ENCODE data around the gene TOP3B. TPM values are rescaled to one million over a fixed set of nuclear protein-coding genes. Genes with fewer than 3 reads are reported as not detected.

The TOP3B gene
- total and polyA plus RNA-seq, 4 donors: 11.9 to 34.2 (median 23.0) TPM

DNA sequence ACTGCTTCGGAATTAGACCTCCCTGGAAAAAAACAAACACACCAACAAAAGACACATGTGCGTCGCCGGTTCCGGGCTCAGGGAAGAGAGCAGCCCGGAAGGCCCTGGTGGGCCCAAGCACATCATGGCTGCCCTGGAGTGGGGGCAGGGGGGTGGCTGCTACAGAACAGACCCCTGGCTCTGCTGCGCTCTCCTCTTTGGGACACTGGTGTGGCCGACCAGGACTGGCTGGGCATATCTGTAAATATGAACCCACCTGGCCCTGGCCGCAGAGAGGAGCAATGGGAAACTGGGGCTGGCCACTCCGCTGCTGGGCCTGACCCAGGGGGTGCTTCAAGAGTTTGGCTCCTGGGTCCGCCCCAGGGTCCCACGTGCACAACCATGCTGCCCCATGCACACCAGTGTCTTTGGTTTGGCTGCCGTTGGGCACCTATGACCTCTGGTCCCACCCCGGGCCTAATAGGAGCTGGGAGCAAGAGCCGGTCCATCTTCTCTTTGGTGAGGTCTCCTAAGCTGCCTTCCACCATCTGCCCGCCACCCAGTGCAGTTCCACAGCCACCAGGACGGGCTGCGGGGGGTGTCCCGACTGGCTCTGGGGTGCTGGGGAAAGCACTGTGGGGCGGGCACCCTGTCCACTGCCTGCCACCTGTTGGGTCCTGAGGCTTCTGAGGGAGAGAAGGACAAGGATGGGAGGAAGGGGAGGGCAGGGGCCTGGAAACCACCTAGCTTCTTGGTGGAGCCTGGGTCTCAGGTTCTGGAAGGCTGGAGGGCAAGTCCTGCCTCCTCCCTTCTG lies 60.0 kb downstream of the TOP3B start:
- TF ChIP-seq, protein P1, sequence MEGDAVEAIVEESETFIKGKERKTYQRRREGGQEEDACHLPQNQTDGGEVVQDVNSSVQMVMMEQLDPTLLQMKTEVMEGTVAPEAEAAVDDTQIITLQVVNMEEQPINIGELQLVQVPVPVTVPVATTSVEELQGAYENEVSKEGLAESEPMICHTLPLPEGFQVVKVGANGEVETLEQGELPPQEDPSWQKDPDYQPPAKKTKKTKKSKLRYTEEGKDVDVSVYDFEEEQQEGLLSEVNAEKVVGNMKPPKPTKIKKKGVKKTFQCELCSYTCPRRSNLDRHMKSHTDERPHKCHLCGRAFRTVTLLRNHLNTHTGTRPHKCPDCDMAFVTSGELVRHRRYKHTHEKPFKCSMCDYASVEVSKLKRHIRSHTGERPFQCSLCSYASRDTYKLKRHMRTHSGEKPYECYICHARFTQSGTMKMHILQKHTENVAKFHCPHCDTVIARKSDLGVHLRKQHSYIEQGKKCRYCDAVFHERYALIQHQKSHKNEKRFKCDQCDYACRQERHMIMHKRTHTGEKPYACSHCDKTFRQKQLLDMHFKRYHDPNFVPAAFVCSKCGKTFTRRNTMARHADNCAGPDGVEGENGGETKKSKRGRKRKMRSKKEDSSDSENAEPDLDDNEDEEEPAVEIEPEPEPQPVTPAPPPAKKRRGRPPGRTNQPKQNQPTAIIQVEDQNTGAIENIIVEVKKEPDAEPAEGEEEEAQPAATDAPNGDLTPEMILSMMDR (IDR thresholded peaks at IDR 0.05; ENCODE audit: control extremely low read depth, extremely low read depth): no peak
- H3K4me3 ChIP-seq: no peak overlapping the region
- WGBS, 2 donors: 90 to 95% methylated on average over 19 to 20 of the region's 20 CpGs
- H3K9me3 ChIP-seq (ENCODE audit: control insufficient read depth in 4 of 4, insufficient read depth in 3 of 4, low read length in 3 of 4): no peaks in the 10 kb centered on the region
- peaks cover 0 to 5% (median 0%) of the 10 kb centered on the region in 5 donors for H3K4me1 ChIP-seq (ENCODE audit: control insufficient read depth in 5 of 5, insufficient read depth in 5 of 5, low read length in 5 of 5)
- DNase-seq (no peak), ATAC-seq (ENCODE audit: insufficient read depth, low FRiP score) (no peak)
- no peak overlapping the region for H3K9ac ChIP-seq (ENCODE audit: insufficient read depth in 1 of 2, low read length in 2 of 2)
- no peak overlapping the region for H3K27ac ChIP-seq (ENCODE audit: low read depth in 1 of 2, low read length in 1 of 2)
- peaks cover 0 to 50% (median 2%) of the 10 kb centered on the region in 4 donors for H3K36me3 ChIP-seq (ENCODE audit: control insufficient read depth in 4 of 4, insufficient read depth in 4 of 4, low read length in 4 of 4)
- H3K27me3 ChIP-seq (ENCODE audit: control insufficient read depth in 3 of 3, insufficient read depth in 3 of 3, low read length in 2 of 3): no peaks in the 10 kb centered on the region

DNA sequence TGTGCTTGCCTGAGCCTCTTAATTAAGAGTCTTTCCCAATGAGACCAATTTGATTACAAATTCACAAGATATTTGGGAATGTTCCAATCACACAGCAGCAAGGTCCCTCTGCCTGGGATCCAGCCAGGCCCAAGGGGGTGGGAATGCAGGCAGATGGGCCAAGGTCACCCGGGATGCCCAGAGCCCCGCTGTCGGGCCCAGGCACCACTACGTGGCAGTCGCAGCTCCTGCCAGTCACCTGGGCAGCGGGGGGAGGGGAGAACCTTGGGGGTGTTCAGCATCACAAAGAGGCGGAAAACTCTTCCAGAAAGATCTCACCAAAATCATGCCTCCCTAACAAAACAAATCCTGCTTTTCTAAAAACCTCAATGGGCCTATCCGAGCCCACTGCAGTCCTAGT lies 60.9 kb downstream of the TOP3B start:
- Histone ChIP-seq H3K27me3 (ENCODE audit: control insufficient read depth in 3 of 3, insufficient read depth in 3 of 3, low read length in 2 of 3) (no peaks in the 10 kb centered on the region), H3K9ac (ENCODE audit: insufficient read depth in 1 of 2, low read length in 2 of 2) (no peak overlapping the region), H3K9me3 (ENCODE audit: control insufficient read depth in 4 of 4, insufficient read depth in 3 of 4, low read length in 3 of 4) (no peaks in the 10 kb centered on the region), H3K36me3 (ENCODE audit: control insufficient read depth in 4 of 4, insufficient read depth in 4 of 4, low read length in 4 of 4) (peaks cover 0 to 41% (median 0%) of the 10 kb centered on the region in 4 donors), H3K27ac (ENCODE audit: low read depth in 1 of 2, low read length in 1 of 2) (no peak overlapping the region), H3K4me1 (ENCODE audit: control insufficient read depth in 5 of 5, insufficient read depth in 5 of 5, low read length in 5 of 5) (peaks cover 0 to 9% (median 3%) of the 10 kb centered on the region in 5 donors), H3K4me3 (no peak overlapping the region)
- ATAC-seq (ENCODE audit: insufficient read depth, low FRiP score) (no peak), DNase-seq (no peak)
- WGBS, 2 donors: 86 to 87% methylated on average over 8 of the region's 8 CpGs
- TF ChIP-seq, protein P1 (IDR thresholded peaks at IDR 0.05; ENCODE audit: control extremely low read depth, extremely low read depth): no peak

GRCh38 chr22:21921184-21921721 lies 61.3 kb downstream of the TOP3B start:
- TF ChIP-seq, protein P1 (IDR thresholded peaks at IDR 0.05; ENCODE audit: control extremely low read depth, extremely low read depth): no peak
- 87 to 92% methylated on average over 13 of the region's 13 CpGs for WGBS, 2 donors
- no peak overlapping the region for H3K9ac ChIP-seq (ENCODE audit: insufficient read depth in 1 of 2, low read length in 2 of 2)
- H3K4me1 ChIP-seq (ENCODE audit: control insufficient read depth in 5 of 5, insufficient read depth in 5 of 5, low read length in 5 of 5): peaks cover 0 to 9% (median 3%) of the 10 kb centered on the region in 5 donors
- H3K36me3 ChIP-seq (ENCODE audit: control insufficient read depth in 4 of 4, insufficient read depth in 4 of 4, low read length in 4 of 4): peaks cover 0 to 39% (median 0%) of the 10 kb centered on the region in 4 donors
- no peak for ATAC-seq (ENCODE audit: insufficient read depth, low FRiP score)
- no peak overlapping the region for H3K27ac ChIP-seq (ENCODE audit: low read depth in 1 of 2, low read length in 1 of 2)
- no peak for DNase-seq
- H3K9me3 ChIP-seq (ENCODE audit: control insufficient read depth in 4 of 4, insufficient read depth in 3 of 4, low read length in 3 of 4): no peaks in the 10 kb centered on the region
- H3K4me3 ChIP-seq: no peak overlapping the region
- no peaks in the 10 kb centered on the region for H3K27me3 ChIP-seq (ENCODE audit: control insufficient read depth in 3 of 3, insufficient read depth in 3 of 3, low read length in 2 of 3)

Data from lung (tissue), 12 donors.